Fibroblast of skin of scalp (primary cell): ENCODE measurements around the gene VPS35.
A peak's percentile ranks its signal among the peaks of the same experiment; 100 is the strongest.

Experiments
- DNase-seq: peaks from one replicate; pipeline ENCODE4 v3.0.0-alpha.2; 2013

Gene VPS35

GRCh38 chr16:46612121-46612520, 76.9 kb downstream of the VPS35 start:
- DNase-seq = no peak

GRCh38 chr16:46607529-46607928, 81.4 kb downstream of the VPS35 start:
- peak; percentile 67 for DNase-seq

GRCh38 chr16:46606231-46606630, 82.7 kb downstream of the VPS35 start:
- no peak for DNase-seq
